ENCODE measurements around the gene ACBD4.

The ACBD4 gene

GRCh38 chr17:45104907-45105624 lies 30.4 kb upstream of the ACBD4 start:
- no peak for DNase-seq

- DNase-seq: no peak
Measured at GRCh38 chr17:45106096-45106495, 29.4 kb upstream of the ACBD4 start.

GRCh38 chr17:45106582-45106981 lies 28.9 kb upstream of the ACBD4 start:
- no peak for DNase-seq

- DNase-seq: no peak
Measured at GRCh38 chr17:45107293-45108010, 28.0 kb upstream of the ACBD4 start.

GRCh38 chr17:45108051-45108450 lies 27.4 kb upstream of the ACBD4 start:
- no peak for DNase-seq

GRCh38 chr17:45108595-45109521 lies 26.6 kb upstream of the ACBD4 start:
- no peak for DNase-seq

- no peak for DNase-seq
Measured at GRCh38 chr17:45110676-45111611, 24.5 kb upstream of the ACBD4 start.

- no peak for DNase-seq
Measured at GRCh38 chr17:45111850-45112249, 23.6 kb upstream of the ACBD4 start.

- no peak for DNase-seq
Measured at GRCh38 chr17:45112559-45113423, 22.7 kb upstream of the ACBD4 start.

GRCh38 chr17:45113424-45113754 lies 22.1 kb upstream of the ACBD4 start:
- DNase-seq: no peak

GRCh38 chr17:45114117-45114932 lies 21.2 kb upstream of the ACBD4 start:
- no peak for DNase-seq

- DNase-seq: no peak
Measured at GRCh38 chr17:45115015-45115625, 20.4 kb upstream of the ACBD4 start.

- no peak for DNase-seq
Measured at GRCh38 chr17:45115871-45116270, 19.6 kb upstream of the ACBD4 start.

GRCh38 chr17:45116434-45117016 lies 19.0 kb upstream of the ACBD4 start:
- DNase-seq: no peak

- DNase-seq: no peak
Measured at GRCh38 chr17:45117334-45117733, 18.2 kb upstream of the ACBD4 start.

- no peak for DNase-seq
Measured at GRCh38 chr17:45117848-45118646, 17.4 kb upstream of the ACBD4 start.

- DNase-seq: no peak
Measured at GRCh38 chr17:45118691-45119090, 16.8 kb upstream of the ACBD4 start.

GRCh38 chr17:45119964-45120363 lies 15.5 kb upstream of the ACBD4 start:
- no peak for DNase-seq

- DNase-seq: no peak
Measured at GRCh38 chr17:45120558-45120957, 14.9 kb upstream of the ACBD4 start.
